ENCODE data around the gene PDE4DIP.
"Not testable (repeated sequence)": the region's sequence is repeated elsewhere in the genome, so short reads cannot be mapped to it uniquely, and the experiment has no call there.

DNA sequence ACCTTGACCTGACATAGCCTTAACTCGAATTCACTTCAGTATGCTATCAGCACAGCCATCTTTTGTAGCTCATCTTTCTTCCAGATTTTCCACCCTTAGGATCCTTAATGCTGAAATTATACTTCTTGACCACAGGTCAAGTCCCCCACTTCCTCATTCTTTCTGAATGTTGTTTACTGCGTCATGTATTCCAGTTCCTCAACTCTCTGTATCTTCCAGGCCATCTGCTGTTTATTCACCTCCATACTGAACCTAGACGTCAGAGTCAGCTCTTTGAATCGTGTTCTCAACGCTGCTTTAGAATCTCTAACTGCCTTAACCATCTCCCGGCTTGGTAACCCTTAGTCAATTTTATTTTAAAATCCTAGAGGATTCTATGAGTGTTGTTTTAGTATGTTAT lies 9.8 kb downstream of the PDE4DIP start:
- TF ChIP-seq, protein P1, sequence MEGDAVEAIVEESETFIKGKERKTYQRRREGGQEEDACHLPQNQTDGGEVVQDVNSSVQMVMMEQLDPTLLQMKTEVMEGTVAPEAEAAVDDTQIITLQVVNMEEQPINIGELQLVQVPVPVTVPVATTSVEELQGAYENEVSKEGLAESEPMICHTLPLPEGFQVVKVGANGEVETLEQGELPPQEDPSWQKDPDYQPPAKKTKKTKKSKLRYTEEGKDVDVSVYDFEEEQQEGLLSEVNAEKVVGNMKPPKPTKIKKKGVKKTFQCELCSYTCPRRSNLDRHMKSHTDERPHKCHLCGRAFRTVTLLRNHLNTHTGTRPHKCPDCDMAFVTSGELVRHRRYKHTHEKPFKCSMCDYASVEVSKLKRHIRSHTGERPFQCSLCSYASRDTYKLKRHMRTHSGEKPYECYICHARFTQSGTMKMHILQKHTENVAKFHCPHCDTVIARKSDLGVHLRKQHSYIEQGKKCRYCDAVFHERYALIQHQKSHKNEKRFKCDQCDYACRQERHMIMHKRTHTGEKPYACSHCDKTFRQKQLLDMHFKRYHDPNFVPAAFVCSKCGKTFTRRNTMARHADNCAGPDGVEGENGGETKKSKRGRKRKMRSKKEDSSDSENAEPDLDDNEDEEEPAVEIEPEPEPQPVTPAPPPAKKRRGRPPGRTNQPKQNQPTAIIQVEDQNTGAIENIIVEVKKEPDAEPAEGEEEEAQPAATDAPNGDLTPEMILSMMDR (IDR thresholded peaks at IDR 0.05), result not testable (repeated sequence)
- TF ChIP-seq POLR2AphosphoS5 (IDR thresholded peaks at IDR 0.05), result not testable (repeated sequence)
